SJCRH30 (cell line): ENCODE results near the gene SLC39A3. TPM values are rescaled to one million over a fixed set of nuclear protein-coding genes. Genes with fewer than 3 reads are reported as not detected.
A peak's percentile ranks its signal among the peaks of the same experiment; 100 is the strongest.

Experiments
- DNase-seq, 2 experiments: peaks; one replicate each; pipeline ENCODE4 v3.0.0-alpha.2; 2015 to 2020
- H3K27ac ChIP-seq: fragments of 250-450 bp; sonication (Bioruptor Pico); 2 replicates; pipeline ENCODE4 v1.5.1; 2020; ENCODE audit warnings: mild to moderate bottlenecking, moderate library complexity
- H3K27me3 ChIP-seq: fragments of 250-450 bp; sonication (Bioruptor Pico); 2 replicates; pipeline ENCODE4 v1.5.1; 2020; ENCODE audit warnings: mild to moderate bottlenecking, moderate library complexity
- H3K36me3 ChIP-seq: fragments of 250-450 bp; sonication (Bioruptor Pico); 2 replicates; pipeline ENCODE4 v1.5.1; 2020; ENCODE audit warnings: mild to moderate bottlenecking, moderate library complexity
- H3K4me1 ChIP-seq: fragments of 250-450 bp; sonication (Bioruptor Pico); 2 replicates; pipeline ENCODE4 v1.5.1; 2020; ENCODE audit warnings: mild to moderate bottlenecking, moderate library complexity
- H3K4me3 ChIP-seq: fragments of 250-450 bp; sonication (Bioruptor Pico); 2 replicates; pipeline ENCODE4 v1.5.1; 2020; ENCODE audit warnings: mild to moderate bottlenecking, moderate library complexity
- H3K9me3 ChIP-seq: fragments of 250-450 bp; sonication (Bioruptor Pico); replicated peaks from 2 replicates; pipeline ENCODE4 v1.5.1; 2020; ENCODE audit warnings: mild to moderate bottlenecking, moderate library complexity
- total RNA-seq: library from RNA; depleted of rRNA; stranded (reverse); fragments of >200 nt; shearing (Covaris generic); gene quantifications from 2 replicates; pipeline ENCODE4 v1.2.3, GENCODE V29; 2014; rRNA removed

SLC39A3 gene
- total RNA-seq, 1 experiment from 2014 or later, result 19.5 TPM

GRCh38 chr19:2699413-2700140, 40.2 kb downstream of the SLC39A3 start:
- Histone ChIP-seq H3K27ac (no peak overlapping the region), H3K4me1 (no peaks in the 10 kb centered on the region), H3K4me3 (no peak overlapping the region), H3K36me3 (no peaks in the 10 kb centered on the region), H3K9me3 (no peaks in the 10 kb centered on the region), H3K27me3 (no peaks in the 10 kb centered on the region)
- DNase-seq, result no peak

GRCh38 chr19:2694196-2694595, 45.6 kb downstream of the SLC39A3 start:
- Histone ChIP-seq H3K27me3 (no peaks in the 10 kb centered on the region), H3K9me3 (no peaks in the 10 kb centered on the region), H3K36me3 (no peaks in the 10 kb centered on the region), H3K4me1 (no peaks in the 10 kb centered on the region), H3K4me3 (no peak overlapping the region), H3K27ac (no peak overlapping the region)
- no peak for DNase-seq

DNA sequence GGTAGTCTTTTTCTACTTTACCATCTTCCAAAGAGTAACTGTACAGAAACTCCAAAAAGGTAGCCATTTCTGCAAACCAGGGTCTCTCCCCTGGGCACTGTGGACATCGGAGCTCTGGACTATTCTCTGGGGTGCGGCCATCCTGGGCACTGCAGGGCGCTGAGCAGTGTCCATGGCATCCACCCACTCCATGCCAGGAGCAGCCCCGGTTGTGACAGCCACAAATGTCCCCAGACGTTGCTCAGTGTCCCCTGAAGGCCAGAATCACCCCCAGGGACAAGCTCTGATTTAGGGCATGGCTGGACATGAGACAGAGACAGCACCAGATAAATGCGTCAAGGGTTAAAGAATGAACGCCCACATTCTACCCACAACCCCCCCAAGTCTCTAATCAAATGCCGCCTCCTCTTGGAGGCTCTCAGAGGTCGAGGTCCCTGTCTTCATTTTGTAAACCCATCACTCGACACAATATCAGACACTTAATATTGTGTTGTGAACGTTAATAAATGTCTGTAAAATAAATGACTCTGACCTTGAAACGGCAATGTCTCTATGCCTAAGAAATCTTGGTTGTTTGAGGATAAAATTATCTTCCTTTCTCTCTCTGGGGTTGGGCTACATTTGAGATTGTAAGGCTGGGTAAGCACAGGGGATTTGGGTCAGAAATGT, 46.2 kb downstream of the SLC39A3 start:
- H3K4me1 ChIP-seq, result no peaks in the 10 kb centered on the region
- H3K27me3 ChIP-seq, result no peaks in the 10 kb centered on the region
- no peaks in the 10 kb centered on the region for H3K36me3 ChIP-seq
- H3K9me3 ChIP-seq, result no peaks in the 10 kb centered on the region
- H3K27ac ChIP-seq, result no peak overlapping the region
- DNase-seq, result no peak
- no peak overlapping the region for H3K4me3 ChIP-seq

DNA sequence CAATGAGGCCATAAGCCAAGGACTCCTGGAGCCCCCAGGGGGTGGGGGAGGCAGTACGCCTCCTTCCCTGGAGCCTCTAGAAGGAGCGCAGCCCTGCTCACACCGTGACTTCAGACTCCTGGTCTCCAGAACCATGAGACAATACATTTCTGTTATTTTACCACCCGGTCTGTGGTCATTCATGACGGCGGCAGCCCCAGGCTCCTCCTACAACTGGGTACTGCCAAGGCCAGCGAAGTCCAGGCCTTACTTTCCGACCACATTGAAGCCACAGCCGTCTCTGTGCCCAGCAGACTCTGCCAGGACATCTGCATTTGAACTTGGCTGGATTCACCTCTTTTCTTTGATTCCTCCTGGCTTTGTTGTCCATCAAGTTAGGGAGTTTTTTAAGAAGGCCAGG, 47.9 kb downstream of the SLC39A3 start:
- no peak for DNase-seq
- no peak overlapping the region for H3K27ac ChIP-seq
- H3K4me1 ChIP-seq, result no peaks in the 10 kb centered on the region
- H3K27me3 ChIP-seq, result no peaks in the 10 kb centered on the region
- no peaks in the 10 kb centered on the region for H3K36me3 ChIP-seq
- no peak overlapping the region for H3K4me3 ChIP-seq
- no peaks in the 10 kb centered on the region for H3K9me3 ChIP-seq

DNA sequence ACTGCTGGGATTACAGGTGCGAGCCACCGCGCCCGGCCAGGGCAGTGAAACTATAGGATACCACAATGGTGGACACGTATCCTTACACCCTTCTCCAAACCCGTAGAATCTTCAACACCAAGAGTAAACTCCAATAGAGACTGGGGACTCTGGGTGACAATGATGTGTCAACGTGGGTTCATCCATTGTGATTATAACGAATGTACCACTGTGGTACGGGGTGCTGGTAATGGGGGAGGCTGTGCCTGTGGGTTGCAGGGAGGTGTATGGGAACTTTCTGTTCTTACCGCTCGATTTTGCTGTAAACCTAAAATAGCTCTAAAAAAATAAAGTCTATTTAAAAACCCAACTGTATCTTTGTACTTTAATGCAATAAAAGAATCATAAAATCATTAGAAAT, 49.0 kb downstream of the SLC39A3 start:
- DNase-seq, result no peak
- H3K4me1 ChIP-seq, result no peaks in the 10 kb centered on the region
- H3K4me3 ChIP-seq, result no peak overlapping the region
- no peaks in the 10 kb centered on the region for H3K9me3 ChIP-seq
- no peak overlapping the region for H3K27ac ChIP-seq
- no peaks in the 10 kb centered on the region for H3K27me3 ChIP-seq
- no peaks in the 10 kb centered on the region for H3K36me3 ChIP-seq

DNA sequence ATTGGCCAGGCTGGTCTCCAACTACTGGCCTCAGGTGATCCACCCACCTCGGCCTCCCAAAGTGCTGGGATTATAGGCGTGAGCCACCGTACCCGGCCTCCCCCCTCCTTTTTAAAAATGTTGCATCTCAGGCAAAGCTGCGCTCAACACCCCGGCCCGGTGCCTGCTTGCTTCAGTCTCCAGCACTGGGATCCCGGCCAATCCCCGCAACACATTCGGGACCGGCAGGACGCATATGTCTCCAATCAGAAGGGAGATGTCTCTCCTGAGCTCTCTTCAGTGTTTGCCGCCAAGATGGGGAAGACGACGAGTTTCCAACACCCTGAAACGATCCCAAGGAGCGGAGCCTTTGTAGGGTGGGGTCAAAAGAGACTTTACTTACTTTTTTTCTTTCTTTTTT, 53.5 kb downstream of the SLC39A3 start:
- Histone ChIP-seq H3K36me3 (no peaks in the 10 kb centered on the region), H3K4me3 (no peak overlapping the region), H3K9me3 (no peaks in the 10 kb centered on the region), H3K27me3 (no peaks in the 10 kb centered on the region), H3K27ac (no peak overlapping the region), H3K4me1 (no peaks in the 10 kb centered on the region)
- no peak for DNase-seq

- 0 out of 2 replicates have a peak overlapping the region, but pooled peaks have one; percentile 10 for H3K27ac ChIP-seq
- no peaks in the 10 kb centered on the region for H3K27me3 ChIP-seq
- DNase-seq, result no peak
- H3K4me3 ChIP-seq, result peak overlapping the region; percentile 28; the same call in 1 of the 2 replicates
- no peaks in the 10 kb centered on the region for H3K36me3 ChIP-seq
- no peaks in the 10 kb centered on the region for H3K9me3 ChIP-seq
- H3K4me1 ChIP-seq, result no peaks in the 10 kb centered on the region
These were observed 54.6 kb downstream of the SLC39A3 start for GRCh38 chr19:2685204-2685704.

DNA sequence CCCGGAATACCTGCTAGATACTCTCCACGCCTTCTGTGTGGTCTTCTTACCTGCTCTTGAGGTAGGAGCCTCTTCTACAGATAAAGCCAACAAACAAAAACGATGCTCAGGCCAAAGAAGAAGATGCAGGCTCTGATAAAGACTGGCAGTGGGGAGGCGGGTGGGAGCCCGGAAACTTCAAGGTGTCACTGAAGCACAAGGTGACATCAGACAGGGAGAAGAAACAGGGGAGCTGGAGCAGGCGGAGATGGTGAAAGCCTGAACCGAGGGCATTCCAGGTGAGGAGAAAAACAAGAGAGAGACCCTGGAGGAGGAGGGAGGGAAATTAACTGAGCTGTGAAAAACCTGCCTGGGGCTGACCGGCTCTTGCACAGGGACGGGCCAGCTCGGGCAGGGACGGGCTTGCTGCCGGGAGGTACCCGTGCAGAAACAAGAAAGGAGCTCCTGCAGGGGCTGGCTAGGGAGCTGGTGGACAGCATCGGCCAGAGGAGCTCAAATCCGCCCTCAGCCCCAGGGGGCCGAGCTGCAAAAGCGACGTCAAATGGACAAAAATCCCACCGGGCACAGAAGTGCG, 56.3 kb downstream of the SLC39A3 start:
- no peak for DNase-seq
- H3K9me3 ChIP-seq, result no peaks in the 10 kb centered on the region
- H3K27ac ChIP-seq, result no peak overlapping the region
- H3K36me3 ChIP-seq, result no peaks in the 10 kb centered on the region
- no peak overlapping the region for H3K4me3 ChIP-seq
- no peaks in the 10 kb centered on the region for H3K4me1 ChIP-seq
- H3K27me3 ChIP-seq, result no peaks in the 10 kb centered on the region

Other genes with a start within 250 kb of the SLC39A3 start
- not detected in 2 replicates for gene GNG7, start 37.3 kb downstream of the SLC39A3 start, total RNA-seq
- gene DIRAS1, start 18.6 kb downstream of the SLC39A3 start, total RNA-seq, result not detected in 2 replicates
- gene SGTA, start 43.3 kb upstream of the SLC39A3 start, total RNA-seq, result 102 and 103 TPM in 2 replicates
- gene THOP1, start 45.5 kb upstream of the SLC39A3 start, total RNA-seq, result 114 and 119 TPM in 2 replicates
- 1.3 and 1.6 TPM in 2 replicates for gene ZNF554, start 79.9 kb upstream of the SLC39A3 start, total RNA-seq
- 10.7 and 11.8 TPM in 2 replicates for gene ZNF555, start 101.5 kb upstream of the SLC39A3 start, total RNA-seq
- gene ZNF556, start 127.3 kb upstream of the SLC39A3 start, total RNA-seq, result 18.4 and 21.3 TPM in 2 replicates
- 16.7 and 18.9 TPM in 2 replicates for gene ZNF57, start 160.9 kb upstream of the SLC39A3 start, total RNA-seq
- 14.1 and 17.3 TPM in 2 replicates for gene ZNF77, start 205.0 kb upstream of the SLC39A3 start, total RNA-seq
- 2.6 TPM in 2 replicates for gene TLE6, start 237.5 kb upstream of the SLC39A3 start, total RNA-seq